ENCODE data around the gene PREB. TPM values are rescaled to one million over a fixed set of nuclear protein-coding genes. Genes with fewer than 3 reads are reported as not detected.

The PREB gene
- total RNA-seq, 1 donor from 2014 or later, result 35.5 TPM

- H3K9me3 Mint-ChIP-seq (ENCODE audit: unreplicated experiment), result no peaks in the 10 kb centered on the region
- DNase-seq, result no peak
- H3K27ac Mint-ChIP-seq (ENCODE audit: unreplicated experiment), result no peak overlapping the region
- H3K4me3 Mint-ChIP-seq (ENCODE audit: unreplicated experiment), result no peak overlapping the region
- peaks cover 10% of the 10 kb centered on the region for H3K27me3 Mint-ChIP-seq (ENCODE audit: unreplicated experiment)
- peaks cover 4% of the 10 kb centered on the region for H3K4me1 Mint-ChIP-seq (ENCODE audit: low read depth, unreplicated experiment)
- TF ChIP-seq CTCF (IDR thresholded peaks at IDR 0.05; ENCODE audit: partially characterized antibody, unreplicated experiment), result no peak
- no peaks in the 10 kb centered on the region for H3K36me3 Mint-ChIP-seq (ENCODE audit: unreplicated experiment)
These were observed 6.4 kb downstream of the PREB start for GRCh38 chr2:27127883-27128667.

GRCh38 chr2:27126252-27126710 lies 8.2 kb downstream of the PREB start:
- DNase-seq, result no peak
- Mint-ChIP-seq H3K4me1 (ENCODE audit: low read depth, unreplicated experiment) (peaks cover 2% of the 10 kb centered on the region), H3K4me3 (ENCODE audit: unreplicated experiment) (no peak overlapping the region), H3K9me3 (ENCODE audit: unreplicated experiment) (peaks cover 1% of the 10 kb centered on the region), H3K27me3 (ENCODE audit: unreplicated experiment) (peaks cover 14% of the 10 kb centered on the region), H3K27ac (ENCODE audit: unreplicated experiment) (no peak overlapping the region), H3K36me3 (ENCODE audit: unreplicated experiment) (no peaks in the 10 kb centered on the region)
- no peak for TF ChIP-seq CTCF (IDR thresholded peaks at IDR 0.05; ENCODE audit: partially characterized antibody, unreplicated experiment)

- peaks cover 14% of the 10 kb centered on the region for H3K27me3 Mint-ChIP-seq (ENCODE audit: unreplicated experiment)
- TF ChIP-seq CTCF (IDR thresholded peaks at IDR 0.05; ENCODE audit: partially characterized antibody, unreplicated experiment), result no peak
- H3K4me3 Mint-ChIP-seq (ENCODE audit: unreplicated experiment), result no peak overlapping the region
- H3K27ac Mint-ChIP-seq (ENCODE audit: unreplicated experiment), result no peak overlapping the region
- H3K4me1 Mint-ChIP-seq (ENCODE audit: low read depth, unreplicated experiment), result peaks cover 2% of the 10 kb centered on the region
- H3K9me3 Mint-ChIP-seq (ENCODE audit: unreplicated experiment), result peaks cover 2% of the 10 kb centered on the region
- no peak for DNase-seq
- no peaks in the 10 kb centered on the region for H3K36me3 Mint-ChIP-seq (ENCODE audit: unreplicated experiment)
These were observed 9.3 kb downstream of the PREB start for GRCh38 chr2:27125104-27125503.

- peak within 1 kb of the TSS; percentile 94 for H3K4me3 Mint-ChIP-seq (ENCODE audit: unreplicated experiment)
- H3K9me3 Mint-ChIP-seq (ENCODE audit: unreplicated experiment), result peaks cover 6% of the 10 kb centered on the region
- H3K4me1 Mint-ChIP-seq (ENCODE audit: low read depth, unreplicated experiment), result peaks cover 3% of the 10 kb centered on the region
- peak within 1 kb of the TSS; percentile 12 for H3K27ac Mint-ChIP-seq (ENCODE audit: unreplicated experiment)
- TF ChIP-seq CTCF (IDR thresholded peaks at IDR 0.05; ENCODE audit: partially characterized antibody, unreplicated experiment), result no peak
- H3K36me3 Mint-ChIP-seq (ENCODE audit: unreplicated experiment), result no peaks in the 10 kb centered on the region
- peaks cover 15% of the 10 kb centered on the region for H3K27me3 Mint-ChIP-seq (ENCODE audit: unreplicated experiment)
- peak; percentile 71 for DNase-seq
These were observed 10.9 kb downstream of the PREB start, which contains the start of gene ABHD1 for GRCh38 chr2:27123302-27124150. ABHD1 (plus strand) TSS chr2:27123815; CDS start chr2:27123949, 134 bp downstream.
